GM23338 (cell line): ENCODE results near the gene TNFAIP8L3. TPM values are rescaled to one million over a fixed set of nuclear protein-coding genes. Genes with fewer than 3 reads are reported as not detected.

Experiments used
- ATAC-seq: fragments of 200-7000 bp; cut with Tn5 transposase; 3 replicates; pipeline ENCODE4 v1.9.1; 2020
- DNase-seq: peaks from one replicate; pipeline ENCODE4 v3.0.0-alpha.2; 2015; ENCODE audit warnings: low spot score
- H2AFZ ChIP-seq: fragments of 200-600 bp; sonication (generic); 2 replicates; pipeline ENCODE4 v1.8.0; 2016; ENCODE audit warnings: antibody characterized with exemption, mild to moderate bottlenecking, moderate library complexity
- H3F3A ChIP-seq: fragments of 200-600 bp; sonication (generic); replicated peaks from 2 replicates; pipeline ENCODE4 v1.8.0; 2017; ENCODE audit warnings: antibody characterized with exemption, mixed run types, low read depth
- H3K27ac ChIP-seq: fragments of 200-600 bp; sonication (generic); 2 replicates; pipeline ENCODE4 v1.6.1; 2016; ENCODE audit warnings: low read depth
- H3K27me3 ChIP-seq: fragments of 200-600 bp; sonication (generic); 2 replicates; pipeline ENCODE4 v1.8.0; 2016; ENCODE audit warnings: mild to moderate bottlenecking, mixed run types, moderate library complexity; ENCODE audit not compliant: insufficient read depth
- H3K36me3 ChIP-seq: fragments of 200-600 bp; sonication (generic); 2 replicates; pipeline ENCODE4 v1.8.0; 2016; ENCODE audit warnings: mild to moderate bottlenecking; ENCODE audit not compliant: insufficient read depth
- H3K4me1 ChIP-seq: fragments of 200-600 bp; sonication (generic); 2 replicates; pipeline ENCODE4 v1.8.0; 2016; ENCODE audit warnings: mild to moderate bottlenecking, moderate library complexity; ENCODE audit not compliant: insufficient read depth
- H3K4me2 ChIP-seq: fragments of 200-600 bp; sonication (generic); 2 replicates; pipeline ENCODE4 v1.7.1; 2017; ENCODE audit warnings: mixed run types
- H3K4me3 ChIP-seq: fragments of 200-600 bp; sonication (generic); 2 replicates; pipeline ENCODE4 v1.6.1; 2016; ENCODE audit warnings: mixed run types
- H3K79me2 ChIP-seq: fragments of 200-600 bp; sonication (generic); replicated peaks from 2 replicates; pipeline ENCODE4 v1.8.0; 2017; ENCODE audit warnings: mild to moderate bottlenecking; ENCODE audit not compliant: insufficient read depth
- H3K9me2 ChIP-seq: fragments of 200-600 bp; sonication (generic); 2 replicates; pipeline ENCODE4 v1.8.0; 2017; ENCODE audit not compliant: insufficient read depth
- H4K20me1 ChIP-seq: fragments of 200-600 bp; sonication (generic); replicated peaks from 2 replicates; pipeline ENCODE4 v1.8.0; 2017; ENCODE audit warnings: mild to moderate bottlenecking; ENCODE audit not compliant: insufficient read depth
- H3K27ac Mint-ChIP-seq: 2 replicates; pipeline ENCODE4 v1.8.0; 2020; ENCODE audit warnings: inconsistent platforms, mild to moderate bottlenecking, moderate library complexity, mixed read lengths
- H3K27me3 Mint-ChIP-seq: 3 replicates; pipeline ENCODE4 v1.8.0; 2022; ENCODE audit warnings: low read depth, mild to moderate bottlenecking, moderate library complexity, mixed read lengths, inconsistent platforms; ENCODE audit not compliant: insufficient read depth, poor library complexity
- H3K36me3 Mint-ChIP-seq: 3 replicates; pipeline ENCODE4 v1.8.0; 2021; ENCODE audit warnings: low read depth, mild to moderate bottlenecking, inconsistent platforms, moderate library complexity, mixed read lengths
- H3K4me1 Mint-ChIP-seq: 3 replicates; pipeline ENCODE4 v1.8.0; 2020; ENCODE audit warnings: mild to moderate bottlenecking, inconsistent platforms, mixed read lengths
- H3K4me3 Mint-ChIP-seq: 3 replicates; pipeline ENCODE4 v1.8.0; 2021; ENCODE audit warnings: moderate library complexity, mild to moderate bottlenecking, inconsistent platforms, mixed read lengths
- H3K9me3 Mint-ChIP-seq: 3 replicates; pipeline ENCODE4 v1.8.0; 2020; ENCODE audit warnings: moderate library complexity, mild to moderate bottlenecking, inconsistent platforms, mixed read lengths
- CREB1 ChIP-seq: fragments of 250-450 bp; sonication (Bioruptor Pico); IDR thresholded peaks from 2 replicates; pipeline ENCODE4 v1.5.0; 2020; ENCODE audit warnings: low read depth, mild to moderate bottlenecking, moderate library complexity
- EZH2 ChIP-seq: fragments of 200-600 bp; sonication (generic); IDR thresholded peaks from one replicate; pipeline ENCODE4 v1.8.0; 2017; ENCODE audit warnings: antibody characterized with exemption, mild to moderate bottlenecking, low read depth; ENCODE audit not compliant: unreplicated experiment
- EZH2phosphoT487 ChIP-seq: fragments of 200-600 bp; sonication (generic); IDR thresholded peaks from one replicate; pipeline ENCODE4 v1.8.1; 2018; ENCODE audit warnings: antibody characterized with exemption; ENCODE audit not compliant: unreplicated experiment
- JUNB ChIP-seq: IDR thresholded peaks from one replicate; pipeline ENCODE4 v1.6.1; 2016; ENCODE audit warnings: antibody characterized with exemption; ENCODE audit not compliant: unreplicated experiment
- NANOG ChIP-seq: IDR thresholded peaks from 2 replicates; pipeline ENCODE4 v1.6.1; 2016; ENCODE audit warnings: antibody characterized with exemption, borderline replicate concordance
- POLR2AphosphoS5 ChIP-seq: IDR thresholded peaks from 2 replicates; pipeline ENCODE4 v1.6.1; 2016; ENCODE audit warnings: antibody characterized with exemption, low read depth
- STAT1 ChIP-seq: IDR thresholded peaks from one replicate; pipeline ENCODE4 v1.6.1; 2016; ENCODE audit warnings: antibody characterized with exemption; ENCODE audit not compliant: unreplicated experiment
- ZNF114 ChIP-seq: fragments of 250-450 bp; sonication (Bioruptor Pico); IDR thresholded peaks from 2 replicates; pipeline ENCODE4 v1.5.0; 2020; ENCODE audit warnings: mild to moderate bottlenecking, moderate library complexity
- ZNF331 ChIP-seq: fragments of 250-450 bp; sonication (Bioruptor Pico); IDR thresholded peaks from 2 replicates; pipeline ENCODE4 v1.5.0; 2020; ENCODE audit warnings: low read depth, mild to moderate bottlenecking, moderate library complexity
- polyA plus RNA-seq: library from polyadenylated mRNA; unstranded; fragments of >200 nt; fragmentation: Nextera tagmentation; extraction: Ambion mirVana; gene quantifications from 2 replicates; pipeline ENCODE4 v1.2.1, GENCODE V29; 2016
- total RNA-seq: library from RNA; depleted of rRNA; stranded (reverse); fragments of >200 nt; shearing (Covaris generic); gene quantifications from 2 replicates; pipeline ENCODE4 v1.2.3, GENCODE V29; 2014
- TF ChIP-seq, protein P1 (sequence below): IDR thresholded peaks from one replicate; pipeline ENCODE4 v1.6.1; 2018; ENCODE audit warnings: antibody characterized with exemption; ENCODE audit not compliant: unreplicated experiment
- TF ChIP-seq, protein P2 (sequence below), 2 experiments: fragments of 200-600 bp in 1 of 2; sonication (generic) in 1 of 2; conservative IDR thresholded peaks; 2 replicates each; pipeline versions ENCODE4 v1.5.1 to v1.6.1; 2016 to 2017; ENCODE audit warnings: antibody characterized with exemption in 2 of 2, low read depth in 2 of 2, mild to moderate bottlenecking in 2 of 2, moderate library complexity in 1 of 2
- TF ChIP-seq, protein P3 (sequence below): fragments of 250-450 bp; sonication (Bioruptor Pico); IDR thresholded peaks from 2 replicates; pipeline ENCODE4 v1.5.0; 2020; ENCODE audit warnings: mild to moderate bottlenecking, moderate library complexity
- TF ChIP-seq, protein P4 (sequence below): IDR thresholded peaks from 2 replicates; pipeline ENCODE4 v1.6.1; 2016; ENCODE audit warnings: antibody characterized with exemption

TNFAIP8L3 gene
- total and polyA plus RNA-seq, 2 experiments from 2014 or later: 0.23 to 0.31 TPM

DNA sequence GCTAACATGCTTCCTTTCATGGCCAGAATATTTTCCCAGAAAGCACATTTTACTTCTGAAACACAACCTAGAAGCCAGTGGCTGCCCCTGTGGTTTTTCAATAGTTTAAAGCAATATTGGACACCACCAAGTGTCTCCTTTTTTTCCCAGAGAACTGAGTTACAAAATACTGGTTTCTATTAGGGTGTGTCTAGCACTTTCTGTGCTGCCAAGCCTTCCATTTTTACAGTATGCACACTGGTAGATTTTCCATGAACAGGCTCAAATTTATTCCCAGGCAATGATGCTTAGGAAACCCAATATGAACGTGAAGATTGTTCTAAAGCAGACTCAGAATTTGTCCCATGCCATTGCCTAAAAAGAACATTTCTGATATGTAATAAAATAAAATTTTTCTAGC lies 7.2 kb downstream of the TNFAIP8L3 start:
- no peak overlapping the region for H2AFZ ChIP-seq
- Mint-ChIP-seq H3K4me3 (no peak overlapping the region), H3K9me3 (no peaks in the 10 kb centered on the region; the same call in 2 of the 3 replicates), H3K27ac (no peak overlapping the region), H3K36me3 (no peaks in the 10 kb centered on the region), H3K27me3 (peaks cover 24% of the 10 kb centered on the region), H3K4me1 (peaks cover 40% of the 10 kb centered on the region)
- H3K36me3 ChIP-seq: no peaks in the 10 kb centered on the region; the same call in 1 of the 2 replicates
- no peak overlapping the region for H3K4me2 ChIP-seq
- DNase-seq: no peak
- H3K9me2 ChIP-seq: peaks cover 9% of the 10 kb centered on the region; the same call in 1 of the 2 replicates
- H3F3A ChIP-seq: no peaks in the 10 kb centered on the region
- no peak for ATAC-seq
- peaks cover 39% of the 10 kb centered on the region for H3K4me1 ChIP-seq
- peaks cover 25% of the 10 kb centered on the region for H3K27me3 ChIP-seq
- H3K79me2 ChIP-seq: no peaks in the 10 kb centered on the region
- no peaks in the 10 kb centered on the region; the same call in 1 of the 2 replicates for H4K20me1 ChIP-seq
- no peak overlapping the region for H3K4me3 ChIP-seq
- no peak overlapping the region for H3K27ac ChIP-seq
- TF ChIP-seq EZH2phosphoT487: no peak
- TF ChIP-seq, protein P1, sequence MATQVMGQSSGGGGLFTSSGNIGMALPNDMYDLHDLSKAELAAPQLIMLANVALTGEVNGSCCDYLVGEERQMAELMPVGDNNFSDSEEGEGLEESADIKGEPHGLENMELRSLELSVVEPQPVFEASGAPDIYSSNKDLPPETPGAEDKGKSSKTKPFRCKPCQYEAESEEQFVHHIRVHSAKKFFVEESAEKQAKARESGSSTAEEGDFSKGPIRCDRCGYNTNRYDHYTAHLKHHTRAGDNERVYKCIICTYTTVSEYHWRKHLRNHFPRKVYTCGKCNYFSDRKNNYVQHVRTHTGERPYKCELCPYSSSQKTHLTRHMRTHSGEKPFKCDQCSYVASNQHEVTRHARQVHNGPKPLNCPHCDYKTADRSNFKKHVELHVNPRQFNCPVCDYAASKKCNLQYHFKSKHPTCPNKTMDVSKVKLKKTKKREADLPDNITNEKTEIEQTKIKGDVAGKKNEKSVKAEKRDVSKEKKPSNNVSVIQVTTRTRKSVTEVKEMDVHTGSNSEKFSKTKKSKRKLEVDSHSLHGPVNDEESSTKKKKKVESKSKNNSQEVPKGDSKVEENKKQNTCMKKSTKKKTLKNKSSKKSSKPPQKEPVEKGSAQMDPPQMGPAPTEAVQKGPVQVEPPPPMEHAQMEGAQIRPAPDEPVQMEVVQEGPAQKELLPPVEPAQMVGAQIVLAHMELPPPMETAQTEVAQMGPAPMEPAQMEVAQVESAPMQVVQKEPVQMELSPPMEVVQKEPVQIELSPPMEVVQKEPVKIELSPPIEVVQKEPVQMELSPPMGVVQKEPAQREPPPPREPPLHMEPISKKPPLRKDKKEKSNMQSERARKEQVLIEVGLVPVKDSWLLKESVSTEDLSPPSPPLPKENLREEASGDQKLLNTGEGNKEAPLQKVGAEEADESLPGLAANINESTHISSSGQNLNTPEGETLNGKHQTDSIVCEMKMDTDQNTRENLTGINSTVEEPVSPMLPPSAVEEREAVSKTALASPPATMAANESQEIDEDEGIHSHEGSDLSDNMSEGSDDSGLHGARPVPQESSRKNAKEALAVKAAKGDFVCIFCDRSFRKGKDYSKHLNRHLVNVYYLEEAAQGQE: no peak
- TF ChIP-seq ZNF331 (CRISPR knock-in tag): no peak
- TF ChIP-seq EZH2: no peak
- TF ChIP-seq, protein P2, sequence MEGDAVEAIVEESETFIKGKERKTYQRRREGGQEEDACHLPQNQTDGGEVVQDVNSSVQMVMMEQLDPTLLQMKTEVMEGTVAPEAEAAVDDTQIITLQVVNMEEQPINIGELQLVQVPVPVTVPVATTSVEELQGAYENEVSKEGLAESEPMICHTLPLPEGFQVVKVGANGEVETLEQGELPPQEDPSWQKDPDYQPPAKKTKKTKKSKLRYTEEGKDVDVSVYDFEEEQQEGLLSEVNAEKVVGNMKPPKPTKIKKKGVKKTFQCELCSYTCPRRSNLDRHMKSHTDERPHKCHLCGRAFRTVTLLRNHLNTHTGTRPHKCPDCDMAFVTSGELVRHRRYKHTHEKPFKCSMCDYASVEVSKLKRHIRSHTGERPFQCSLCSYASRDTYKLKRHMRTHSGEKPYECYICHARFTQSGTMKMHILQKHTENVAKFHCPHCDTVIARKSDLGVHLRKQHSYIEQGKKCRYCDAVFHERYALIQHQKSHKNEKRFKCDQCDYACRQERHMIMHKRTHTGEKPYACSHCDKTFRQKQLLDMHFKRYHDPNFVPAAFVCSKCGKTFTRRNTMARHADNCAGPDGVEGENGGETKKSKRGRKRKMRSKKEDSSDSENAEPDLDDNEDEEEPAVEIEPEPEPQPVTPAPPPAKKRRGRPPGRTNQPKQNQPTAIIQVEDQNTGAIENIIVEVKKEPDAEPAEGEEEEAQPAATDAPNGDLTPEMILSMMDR (conservative IDR thresholded peaks at IDR 0.05; ENCODE audit: low read depth in 2 of 2): no peak
- TF ChIP-seq, protein P3, sequence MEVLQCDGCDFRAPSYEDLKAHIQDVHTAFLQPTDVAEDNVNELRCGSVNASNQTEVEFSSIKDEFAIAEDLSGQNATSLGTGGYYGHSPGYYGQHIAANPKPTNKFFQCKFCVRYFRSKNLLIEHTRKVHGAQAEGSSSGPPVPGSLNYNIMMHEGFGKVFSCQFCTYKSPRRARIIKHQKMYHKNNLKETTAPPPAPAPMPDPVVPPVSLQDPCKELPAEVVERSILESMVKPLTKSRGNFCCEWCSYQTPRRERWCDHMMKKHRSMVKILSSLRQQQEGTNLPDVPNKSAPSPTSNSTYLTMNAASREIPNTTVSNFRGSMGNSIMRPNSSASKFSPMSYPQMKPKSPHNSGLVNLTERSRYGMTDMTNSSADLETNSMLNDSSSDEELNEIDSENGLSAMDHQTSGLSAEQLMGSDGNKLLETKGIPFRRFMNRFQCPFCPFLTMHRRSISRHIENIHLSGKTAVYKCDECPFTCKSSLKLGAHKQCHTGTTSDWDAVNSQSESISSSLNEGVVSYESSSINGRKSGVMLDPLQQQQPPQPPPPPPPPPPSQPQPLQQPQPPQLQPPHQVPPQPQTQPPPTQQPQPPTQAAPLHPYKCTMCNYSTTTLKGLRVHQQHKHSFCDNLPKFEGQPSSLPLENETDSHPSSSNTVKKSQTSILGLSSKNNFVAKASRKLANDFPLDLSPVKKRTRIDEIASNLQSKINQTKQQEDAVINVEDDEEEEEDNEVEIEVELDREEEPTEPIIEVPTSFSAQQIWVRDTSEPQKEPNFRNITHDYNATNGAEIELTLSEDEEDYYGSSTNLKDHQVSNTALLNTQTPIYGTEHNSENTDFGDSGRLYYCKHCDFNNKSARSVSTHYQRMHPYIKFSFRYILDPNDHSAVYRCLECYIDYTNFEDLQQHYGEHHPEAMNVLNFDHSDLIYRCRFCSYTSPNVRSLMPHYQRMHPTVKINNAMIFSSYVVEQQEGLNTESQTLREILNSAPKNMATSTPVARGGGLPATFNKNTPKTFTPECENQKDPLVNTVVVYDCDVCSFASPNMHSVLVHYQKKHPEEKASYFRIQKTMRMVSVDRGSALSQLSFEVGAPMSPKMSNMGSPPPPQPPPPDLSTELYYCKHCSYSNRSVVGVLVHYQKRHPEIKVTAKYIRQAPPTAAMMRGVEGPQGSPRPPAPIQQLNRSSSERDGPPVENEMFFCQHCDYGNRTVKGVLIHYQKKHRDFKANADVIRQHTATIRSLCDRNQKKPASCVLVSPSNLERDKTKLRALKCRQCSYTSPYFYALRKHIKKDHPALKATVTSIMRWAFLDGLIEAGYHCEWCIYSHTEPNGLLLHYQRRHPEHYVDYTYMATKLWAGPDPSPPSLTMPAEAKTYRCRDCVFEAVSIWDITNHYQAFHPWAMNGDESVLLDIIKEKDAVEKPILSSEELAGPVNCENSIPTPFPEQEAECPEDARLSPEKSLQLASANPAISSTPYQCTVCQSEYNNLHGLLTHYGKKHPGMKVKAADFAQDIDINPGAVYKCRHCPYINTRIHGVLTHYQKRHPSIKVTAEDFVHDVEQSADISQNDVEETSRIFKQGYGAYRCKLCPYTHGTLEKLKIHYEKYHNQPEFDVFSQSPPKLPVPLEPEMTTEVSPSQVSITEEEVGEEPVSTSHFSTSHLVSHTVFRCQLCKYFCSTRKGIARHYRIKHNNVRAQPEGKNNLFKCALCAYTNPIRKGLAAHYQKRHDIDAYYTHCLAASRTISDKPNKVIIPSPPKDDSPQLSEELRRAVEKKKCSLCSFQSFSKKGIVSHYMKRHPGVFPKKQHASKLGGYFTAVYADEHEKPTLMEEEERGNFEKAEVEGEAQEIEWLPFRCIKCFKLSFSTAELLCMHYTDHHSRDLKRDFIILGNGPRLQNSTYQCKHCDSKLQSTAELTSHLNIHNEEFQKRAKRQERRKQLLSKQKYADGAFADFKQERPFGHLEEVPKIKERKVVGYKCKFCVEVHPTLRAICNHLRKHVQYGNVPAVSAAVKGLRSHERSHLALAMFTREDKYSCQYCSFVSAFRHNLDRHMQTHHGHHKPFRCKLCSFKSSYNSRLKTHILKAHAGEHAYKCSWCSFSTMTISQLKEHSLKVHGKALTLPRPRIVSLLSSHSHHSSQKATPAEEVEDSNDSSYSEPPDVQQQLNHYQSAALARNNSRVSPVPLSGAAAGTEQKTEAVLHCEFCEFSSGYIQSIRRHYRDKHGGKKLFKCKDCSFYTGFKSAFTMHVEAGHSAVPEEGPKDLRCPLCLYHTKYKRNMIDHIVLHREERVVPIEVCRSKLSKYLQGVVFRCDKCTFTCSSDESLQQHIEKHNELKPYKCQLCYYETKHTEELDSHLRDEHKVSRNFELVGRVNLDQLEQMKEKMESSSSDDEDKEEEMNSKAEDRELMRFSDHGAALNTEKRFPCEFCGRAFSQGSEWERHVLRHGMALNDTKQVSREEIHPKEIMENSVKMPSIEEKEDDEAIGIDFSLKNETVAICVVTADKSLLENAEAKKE (CRISPR knock-in tag): no peak
- TF ChIP-seq, protein P4, sequence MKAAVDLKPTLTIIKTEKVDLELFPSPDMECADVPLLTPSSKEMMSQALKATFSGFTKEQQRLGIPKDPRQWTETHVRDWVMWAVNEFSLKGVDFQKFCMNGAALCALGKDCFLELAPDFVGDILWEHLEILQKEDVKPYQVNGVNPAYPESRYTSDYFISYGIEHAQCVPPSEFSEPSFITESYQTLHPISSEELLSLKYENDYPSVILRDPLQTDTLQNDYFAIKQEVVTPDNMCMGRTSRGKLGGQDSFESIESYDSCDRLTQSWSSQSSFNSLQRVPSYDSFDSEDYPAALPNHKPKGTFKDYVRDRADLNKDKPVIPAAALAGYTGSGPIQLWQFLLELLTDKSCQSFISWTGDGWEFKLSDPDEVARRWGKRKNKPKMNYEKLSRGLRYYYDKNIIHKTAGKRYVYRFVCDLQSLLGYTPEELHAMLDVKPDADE: no peak
- no peak for TF ChIP-seq STAT1
- TF ChIP-seq CREB1 (CRISPR knock-in tag): no peak
- TF ChIP-seq NANOG: no peak
- no peak for TF ChIP-seq ZNF114 (CRISPR knock-in tag)
- TF ChIP-seq POLR2AphosphoS5: no peak
- TF ChIP-seq JUNB: no peak
